Astrocyte (in vitro differentiated cells and primary cell): Measurements from ENCODE around the gene USP6. TPM values are rescaled to one million over a fixed set of nuclear protein-coding genes. Genes with fewer than 3 reads are reported as not detected.
"Not testable (repeated sequence)": the region's sequence is repeated elsewhere in the genome, so short reads cannot be mapped to it uniquely, and the experiment has no call there.

ENCODE experiments used
- DNase-seq: peaks from one replicate; pipeline ENCODE4 v3.0.0-alpha.2; 2010; ENCODE audit warnings: low read depth
- FAIRE-seq: peaks from 2 replicates; lab custom pipeline; 2011; peaks lifted over from hg19 to GRCh38; lab: Jason Lieb, UNC
- H2AFZ ChIP-seq: 2 replicates; pipeline ENCODE4 v1.6.0; 2012; ENCODE audit warnings: low read depth, low read length, inconsistent platforms
- H3K27ac ChIP-seq: 2 replicates; pipeline ENCODE4 v1.5.1; 2011; ENCODE audit warnings: low read depth, low read length, inconsistent platforms
- H3K27me3 ChIP-seq: 2 replicates; pipeline ENCODE4 v1.6.0; 2011; ENCODE audit warnings: low read length, inconsistent platforms; ENCODE audit not compliant: insufficient read depth
- H3K36me3 ChIP-seq: 2 replicates; pipeline ENCODE4 v1.5.1; 2011; ENCODE audit warnings: low read length, inconsistent platforms; ENCODE audit not compliant: insufficient read depth
- H3K4me1 ChIP-seq: 2 replicates; pipeline ENCODE4 v1.5.1; 2011; ENCODE audit warnings: low read length, inconsistent platforms; ENCODE audit not compliant: insufficient read depth
- H3K4me2 ChIP-seq: 2 replicates; pipeline ENCODE4 v1.6.0; 2012; ENCODE audit warnings: low read length, inconsistent platforms
- H3K4me3 ChIP-seq: 2 replicates; pipeline ENCODE4 v1.5.1; 2011; ENCODE audit warnings: low read depth, mild to moderate bottlenecking, low read length, inconsistent platforms; ENCODE audit not compliant: insufficient read depth
- H3K79me2 ChIP-seq: 2 replicates; pipeline ENCODE4 v1.6.0; 2012; ENCODE audit warnings: mild to moderate bottlenecking, low read length, inconsistent platforms; ENCODE audit not compliant: insufficient read depth
- H3K9ac ChIP-seq: 2 replicates; pipeline ENCODE4 v1.6.0; 2012; ENCODE audit warnings: mild to moderate bottlenecking, low read length, inconsistent platforms
- H3K9me3 ChIP-seq: 2 replicates; pipeline ENCODE4 v1.5.1; 2012; ENCODE audit warnings: low read depth, mild to moderate bottlenecking, low read length, inconsistent platforms; ENCODE audit not compliant: insufficient read depth
- H4K20me1 ChIP-seq: 2 replicates; pipeline ENCODE4 v1.6.0; 2012; ENCODE audit warnings: low read length, inconsistent platforms; ENCODE audit not compliant: insufficient read depth
- H3K27ac Mint-ChIP-seq: one replicate; pipeline ENCODE4 v1.8.0; 2021; ENCODE audit warnings: mild to moderate bottlenecking, mixed read lengths; ENCODE audit not compliant: unreplicated experiment
- H3K27me3 Mint-ChIP-seq: one replicate; pipeline ENCODE4 v1.8.0; 2021; ENCODE audit warnings: low read depth, mixed read lengths; ENCODE audit not compliant: unreplicated experiment
- H3K36me3 Mint-ChIP-seq: one replicate; pipeline ENCODE4 v1.8.0; 2021; ENCODE audit warnings: low read depth, mixed read lengths; ENCODE audit not compliant: unreplicated experiment
- H3K4me1 Mint-ChIP-seq: one replicate; pipeline ENCODE4 v1.8.0; 2021; ENCODE audit warnings: low read depth, mixed read lengths; ENCODE audit not compliant: unreplicated experiment
- H3K4me3 Mint-ChIP-seq: one replicate; pipeline ENCODE4 v1.8.0; 2021; ENCODE audit warnings: mild to moderate bottlenecking, moderate library complexity, mixed read lengths; ENCODE audit not compliant: unreplicated experiment
- H3K9me3 Mint-ChIP-seq: one replicate; pipeline ENCODE4 v1.8.0; 2021; ENCODE audit warnings: mild to moderate bottlenecking, mixed read lengths; ENCODE audit not compliant: unreplicated experiment
- CTCF ChIP-seq: IDR thresholded peaks from 2 replicates; pipeline ENCODE4 v1.5.1; 2011; ENCODE audit warnings: low read depth, mild to moderate bottlenecking, inconsistent platforms, low read length, moderate library complexity; ENCODE audit not compliant: insufficient read depth
- EZH2 ChIP-seq: IDR thresholded peaks from 2 replicates; pipeline ENCODE4 v1.6.1; 2012; ENCODE audit warnings: mild to moderate bottlenecking, low read length, inconsistent platforms; ENCODE audit not compliant: insufficient read depth
- total RNA-seq: library from RNA; stranded (reverse); gene quantifications from 2 replicates; pipeline ENCODE4 v1.2.1, GENCODE V29; 2021

USP6 gene
- total RNA-seq, 1 donor from 2014 or later, result 0.86 TPM

- Mint-ChIP-seq H3K9me3 (peaks cover 7% of the 10 kb centered on the region), H3K27ac (no peak overlapping the region), H3K4me3 (no peak overlapping the region), H3K27me3 (peaks cover 19% of the 10 kb centered on the region), H3K4me1 (no peaks in the 10 kb centered on the region), H3K36me3 (peaks cover 2% of the 10 kb centered on the region)
- TF ChIP-seq EZH2, result no peak
- no peak for TF ChIP-seq CTCF
- Histone ChIP-seq H3K27me3 (peaks cover under 1% of the 10 kb centered on the region), H4K20me1 (no peaks in the 10 kb centered on the region), H3K27ac (no peak overlapping the region), H3K4me2 (no peak overlapping the region), H3K9ac (no peak overlapping the region), H3K9me3 (no peaks in the 10 kb centered on the region), H3K79me2 (no peaks in the 10 kb centered on the region), H2AFZ (no peak overlapping the region), H3K36me3 (no peaks in the 10 kb centered on the region), H3K4me3 (no peak overlapping the region), H3K4me1 (no peaks in the 10 kb centered on the region)
- no peak for FAIRE-seq
- no peak for DNase-seq
Measured at GRCh38 chr17:5128905-5129535, 13.2 kb downstream of the USP6 start.

GRCh38 chr17:5129770-5130169, 13.9 kb downstream of the USP6 start:
- H3K4me1 Mint-ChIP-seq, H3K4me3 Mint-ChIP-seq, FAIRE-seq: not testable (repeated sequence)

GRCh38 chr17:5130261-5130660, 14.4 kb downstream of the USP6 start:
- H2AFZ ChIP-seq, H3K36me3 Mint-ChIP-seq, H3K4me1 ChIP-seq, FAIRE-seq, H3K9me3 Mint-ChIP-seq, H3K79me2 ChIP-seq, H3K36me3 ChIP-seq, H3K27me3 ChIP-seq, DNase-seq, H3K4me1 Mint-ChIP-seq, H3K9ac ChIP-seq, H3K4me2 ChIP-seq, H3K9me3 ChIP-seq, H3K4me3 Mint-ChIP-seq, H4K20me1 ChIP-seq, H3K27ac Mint-ChIP-seq, H3K4me3 ChIP-seq, H3K27ac ChIP-seq: not testable (repeated sequence)
- peaks cover 14% of the 10 kb centered on the region for H3K27me3 Mint-ChIP-seq

More at GRCh38 chr17:5129770-5130169, 13.9 kb downstream of the USP6 start:
- H3K27me3 Mint-ChIP-seq, result peaks cover 14% of the 10 kb centered on the region
- H3K36me3 ChIP-seq, H4K20me1 ChIP-seq, H3K27ac Mint-ChIP-seq, H3K9me3 ChIP-seq, H3K4me1 ChIP-seq, H3K9me3 Mint-ChIP-seq, H3K36me3 Mint-ChIP-seq, H3K79me2 ChIP-seq, H3K27me3 ChIP-seq, H3K4me2 ChIP-seq, H3K27ac ChIP-seq, H2AFZ ChIP-seq, DNase-seq, H3K4me3 ChIP-seq, H3K9ac ChIP-seq: not testable (repeated sequence)

GRCh38 chr17:5130687-5131086, 14.9 kb downstream of the USP6 start:
- H3K9ac ChIP-seq, H3K9me3 Mint-ChIP-seq, DNase-seq, FAIRE-seq, H3K4me1 ChIP-seq, H3K9me3 ChIP-seq, H3K27me3 ChIP-seq, H3K4me3 ChIP-seq, H3K36me3 Mint-ChIP-seq, H3K27ac ChIP-seq, H3K36me3 ChIP-seq, H3K79me2 ChIP-seq, H3K4me2 ChIP-seq, H2AFZ ChIP-seq, H3K4me3 Mint-ChIP-seq, H3K27ac Mint-ChIP-seq, H3K4me1 Mint-ChIP-seq, H4K20me1 ChIP-seq: not testable (repeated sequence)
- peaks cover 14% of the 10 kb centered on the region for H3K27me3 Mint-ChIP-seq
